Stimulated activated CD8-positive, alpha-beta memory T cell treated with anti-CD3 and anti-CD28 coated beads, Interleukin-4, amount 100 ng/mL, for 24 hours (primary cell): Measurements from ENCODE around the gene MSRB3.
"Not testable (repeated sequence)": the region's sequence is repeated elsewhere in the genome, so short reads cannot be mapped to it uniquely, and the experiment has no call there.

ENCODE experiments used
- DNase-seq: peaks from one replicate; pipeline ENCODE4 v3.0.0-alpha.2; 2020; ENCODE audit warnings: low read depth

MSRB3 gene

GRCh38 chr12:65287426-65287825, 8.9 kb downstream of the MSRB3 start:
- DNase-seq, result no peak

- no peak for DNase-seq
Measured at GRCh38 chr12:65292241-65292640, 13.8 kb downstream of the MSRB3 start.

- DNase-seq, result no peak
Measured at GRCh38 chr12:65293735-65294134, 15.3 kb downstream of the MSRB3 start.

- DNase-seq, result no peak
Measured at GRCh38 chr12:65294641-65295262, 16.3 kb downstream of the MSRB3 start.

GRCh38 chr12:65296508-65297265, 18.2 kb downstream of the MSRB3 start:
- no peak for DNase-seq

GRCh38 chr12:65300097-65300496, 21.6 kb downstream of the MSRB3 start:
- DNase-seq, result no peak

GRCh38 chr12:65300679-65301349, 22.3 kb downstream of the MSRB3 start:
- DNase-seq, result no peak

- DNase-seq, result no peak
Measured at GRCh38 chr12:65302891-65303290, 24.4 kb downstream of the MSRB3 start.

- DNase-seq, result no peak
Measured at GRCh38 chr12:65305346-65305950, 27.0 kb downstream of the MSRB3 start.

GRCh38 chr12:65306366-65307168, 28.1 kb downstream of the MSRB3 start:
- no peak for DNase-seq

GRCh38 chr12:65307169-65307501, 28.7 kb downstream of the MSRB3 start:
- no peak for DNase-seq

- no peak for DNase-seq
Measured at GRCh38 chr12:65308006-65308405, 29.5 kb downstream of the MSRB3 start.

- DNase-seq, result no peak
Measured at GRCh38 chr12:65308601-65309071, 30.2 kb downstream of the MSRB3 start.

- no peak for DNase-seq
Measured at GRCh38 chr12:65311260-65311659, 32.8 kb downstream of the MSRB3 start.

- no peak for DNase-seq
Measured at GRCh38 chr12:65313719-65314317, 35.3 kb downstream of the MSRB3 start.

GRCh38 chr12:65315238-65315637, 36.8 kb downstream of the MSRB3 start:
- not testable (repeated sequence) for DNase-seq

GRCh38 chr12:65318186-65318685, 39.8 kb downstream of the MSRB3 start:
- DNase-seq, result no peak

GRCh38 chr12:65319688-65320200, 41.3 kb downstream of the MSRB3 start:
- DNase-seq, result no peak

GRCh38 chr12:65323070-65323469, 44.6 kb downstream of the MSRB3 start:
- DNase-seq, result no peak

- no peak for DNase-seq
Measured at GRCh38 chr12:65324056-65324455, 45.6 kb downstream of the MSRB3 start.

GRCh38 chr12:65324551-65324950, 46.1 kb downstream of the MSRB3 start:
- DNase-seq, result no peak
